ENCODE results near the gene CLDN2.

The CLDN2 gene

GRCh38 chrX:106940068-106940467, 19.9 kb downstream of the CLDN2 start:
- no peak for DNase-seq (ENCODE audit: low read depth)
- in situ Hi-C loops (cut with HindIII; ENCODE audit: low sequenced_read_pairs), result no loop called here

GRCh38 chrX:106946464-106946863, 26.3 kb downstream of the CLDN2 start:
- in situ Hi-C loops (cut with HindIII; ENCODE audit: low sequenced_read_pairs), result no loop called here
- no peak for DNase-seq (ENCODE audit: low read depth)
- no peak for TF ChIP-seq CTCF (IDR thresholded peaks at IDR 0.05; ENCODE audit: low read depth, low read length, missing control alignments)
- H3K4me3 ChIP-seq (ENCODE audit: low read depth, low read length), result no peak overlapping the region

More at GRCh38 chrX:106940068-106940467, 19.9 kb downstream of the CLDN2 start:
- no peak for TF ChIP-seq CTCF (IDR thresholded peaks at IDR 0.05; ENCODE audit: low read depth, low read length, missing control alignments)
- H3K4me3 ChIP-seq (ENCODE audit: low read depth, low read length), result no peak overlapping the region

GRCh38 chrX:106948641-106949040, 28.4 kb downstream of the CLDN2 start:
- no peak for DNase-seq (ENCODE audit: low read depth)
- in situ Hi-C loops (cut with HindIII; ENCODE audit: low sequenced_read_pairs), result no loop called here
- H3K4me3 ChIP-seq (ENCODE audit: low read depth, low read length), result no peak overlapping the region

GRCh38 chrX:106949366-106949765, 29.2 kb downstream of the CLDN2 start:
- in situ Hi-C loops (cut with HindIII; ENCODE audit: low sequenced_read_pairs), result no loop called here
- TF ChIP-seq CTCF (IDR thresholded peaks at IDR 0.05; ENCODE audit: low read depth, low read length, missing control alignments), result no peak
- DNase-seq (ENCODE audit: low read depth), result no peak
- H3K4me3 ChIP-seq (ENCODE audit: low read depth, low read length), result no peak overlapping the region

More at GRCh38 chrX:106948641-106949040, 28.4 kb downstream of the CLDN2 start:
- no peak for TF ChIP-seq CTCF (IDR thresholded peaks at IDR 0.05; ENCODE audit: low read depth, low read length, missing control alignments)

GRCh38 chrX:106950381-106950780, 30.2 kb downstream of the CLDN2 start:
- DNase-seq (ENCODE audit: low read depth), result no peak
- no peak for TF ChIP-seq CTCF (IDR thresholded peaks at IDR 0.05; ENCODE audit: low read depth, low read length, missing control alignments)
- no peak overlapping the region for H3K4me3 ChIP-seq (ENCODE audit: low read depth, low read length)
- in situ Hi-C loops (cut with HindIII; ENCODE audit: low sequenced_read_pairs), result no loop called here

- no peak for TF ChIP-seq CTCF (IDR thresholded peaks at IDR 0.05; ENCODE audit: low read depth, low read length, missing control alignments)
- in situ Hi-C loops (cut with HindIII; ENCODE audit: low sequenced_read_pairs), result no loop called here
- no peak overlapping the region for H3K4me3 ChIP-seq (ENCODE audit: low read depth, low read length)
- DNase-seq (ENCODE audit: low read depth), result no peak
Observed at GRCh38 chrX:106951230-106951629, 31.0 kb downstream of the CLDN2 start.

GRCh38 chrX:106952089-106952488, 31.9 kb downstream of the CLDN2 start:
- no peak for TF ChIP-seq CTCF (IDR thresholded peaks at IDR 0.05; ENCODE audit: low read depth, low read length, missing control alignments)
- DNase-seq (ENCODE audit: low read depth), result no peak
- H3K4me3 ChIP-seq (ENCODE audit: low read depth, low read length), result no peak overlapping the region
- in situ Hi-C loops (cut with HindIII; ENCODE audit: low sequenced_read_pairs), result no loop called here

All from astrocyte of the cerebellum (primary cell).